NCI-H146 (cell line): ENCODE data around the gene COPG2.
"Not testable (repeated sequence)": the region's sequence is repeated elsewhere in the genome, so short reads cannot be mapped to it uniquely, and the experiment has no call there.

Experiments
- DNase-seq: peaks from one replicate; lab custom pipeline; 2025; lab: John Stamatoyannopoulos, UW

The COPG2 gene

GRCh38 chr7:130649004-130649790, 19.4 kb downstream of the COPG2 start:
- DNase-seq, result no peak

DNA sequence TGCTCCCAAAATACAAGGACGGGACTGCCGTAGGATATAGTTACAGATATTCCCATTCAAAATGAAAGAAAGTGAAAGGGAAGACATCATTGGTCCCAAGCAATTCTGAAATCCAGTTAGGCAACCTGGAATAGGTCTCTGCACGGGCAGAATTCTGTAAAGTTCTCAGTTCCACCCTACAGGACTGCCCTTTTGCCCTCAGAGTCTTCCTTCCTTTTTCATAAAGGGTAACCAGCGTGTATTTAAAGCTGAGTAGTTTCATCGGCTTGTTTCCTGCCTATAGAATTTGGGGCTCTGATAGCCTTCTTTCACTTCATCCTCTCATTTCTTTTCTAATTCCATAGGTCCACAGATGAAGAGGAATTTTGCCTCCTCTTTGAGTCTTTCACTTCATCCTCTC, 20.0 kb downstream of the COPG2 start:
- no peak for DNase-seq

DNA sequence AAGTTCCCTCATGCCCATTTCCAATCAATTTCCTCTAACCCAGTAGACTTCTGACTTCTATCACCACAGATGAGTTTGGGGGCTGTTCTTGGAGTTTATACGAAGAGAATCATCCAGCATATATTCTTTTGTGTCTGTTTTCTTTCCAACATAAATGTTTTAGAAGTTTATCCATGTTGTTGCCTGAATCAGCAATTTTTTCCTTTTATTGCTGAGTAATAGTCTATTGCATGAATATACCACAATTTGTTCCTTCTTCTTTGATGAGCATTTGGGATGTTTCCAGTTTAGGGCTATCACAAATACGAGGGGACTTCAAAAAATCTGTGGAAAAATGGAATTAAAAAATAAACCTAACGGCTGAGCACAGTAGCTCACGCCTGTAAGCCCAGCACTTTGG, 26.2 kb downstream of the COPG2 start:
- DNase-seq, result no peak

DNA sequence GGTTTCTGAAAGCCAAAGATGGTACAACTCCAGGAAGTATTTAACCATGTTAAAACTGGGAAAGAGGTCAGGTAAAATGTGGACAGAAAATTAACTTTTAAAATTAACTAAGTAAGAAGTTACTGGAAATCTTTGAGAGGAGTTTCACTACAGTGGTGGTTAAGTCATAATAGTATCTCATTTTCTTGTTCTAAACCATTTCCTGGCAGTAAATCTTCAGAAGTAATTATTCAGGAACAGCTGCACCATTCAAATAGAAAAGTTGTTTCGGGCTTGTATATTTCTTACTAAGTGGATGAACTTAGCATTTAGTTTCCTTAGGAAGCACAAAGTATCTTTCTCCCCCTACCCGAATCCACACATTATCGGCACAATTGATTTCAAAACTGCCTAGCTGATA, 27.1 kb downstream of the COPG2 start:
- no peak for DNase-seq

- DNase-seq, result no peak
Measured at GRCh38 chr7:130641040-130641439, 27.5 kb downstream of the COPG2 start.

DNA sequence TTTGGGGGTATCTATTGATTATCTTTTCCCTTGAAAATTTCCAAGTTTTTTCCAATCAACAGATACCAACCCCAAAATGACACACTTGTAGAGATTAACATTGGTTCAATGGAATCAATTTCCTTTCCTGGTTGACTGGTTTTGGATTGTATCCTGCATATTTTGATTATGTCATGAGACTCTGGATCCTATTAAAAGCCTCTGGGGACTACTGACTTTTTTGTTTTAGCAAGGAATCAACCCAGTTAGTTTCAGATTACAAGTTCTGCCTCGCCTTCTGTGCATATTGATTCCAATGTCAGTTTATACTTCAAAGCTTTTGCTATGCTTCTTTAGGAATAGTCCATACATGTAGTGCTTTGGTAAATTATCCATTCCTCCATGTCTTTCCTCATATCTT, 29.2 kb downstream of the COPG2 start:
- DNase-seq, result no peak

GRCh38 chr7:130632111-130632510, 36.4 kb downstream of the COPG2 start:
- no peak for DNase-seq

GRCh38 chr7:130628901-130629300, 39.6 kb downstream of the COPG2 start:
- DNase-seq, result no peak

- DNase-seq, result no peak
Measured at GRCh38 chr7:130627775-130628174, 40.8 kb downstream of the COPG2 start.

- no peak for DNase-seq
Measured at GRCh38 chr7:130622866-130623265, 45.7 kb downstream of the COPG2 start.

DNA sequence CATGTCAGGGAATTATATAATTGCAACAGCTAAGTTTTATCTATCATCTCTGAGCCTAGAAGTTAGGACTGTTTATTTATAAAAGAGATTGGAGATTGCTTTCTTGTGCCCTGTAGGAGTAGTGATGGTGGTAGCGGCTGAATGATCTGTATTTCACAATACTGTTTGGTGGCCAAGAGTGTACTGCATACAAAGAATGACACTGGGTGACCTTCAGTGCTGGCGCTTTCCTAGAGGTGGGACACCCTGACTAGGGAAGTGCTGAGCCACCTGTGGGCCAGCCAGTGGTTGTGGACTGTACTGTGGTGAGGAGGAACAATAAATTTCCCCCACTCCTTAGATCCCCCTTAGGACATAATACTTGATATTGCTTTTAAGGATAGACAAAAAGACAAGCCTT, 53.0 kb downstream of the COPG2 start:
- no peak for DNase-seq

GRCh38 chr7:130614449-130614848, 54.1 kb downstream of the COPG2 start:
- DNase-seq, result no peak

GRCh38 chr7:130611218-130611617, 57.3 kb downstream of the COPG2 start:
- no peak for DNase-seq

DNA sequence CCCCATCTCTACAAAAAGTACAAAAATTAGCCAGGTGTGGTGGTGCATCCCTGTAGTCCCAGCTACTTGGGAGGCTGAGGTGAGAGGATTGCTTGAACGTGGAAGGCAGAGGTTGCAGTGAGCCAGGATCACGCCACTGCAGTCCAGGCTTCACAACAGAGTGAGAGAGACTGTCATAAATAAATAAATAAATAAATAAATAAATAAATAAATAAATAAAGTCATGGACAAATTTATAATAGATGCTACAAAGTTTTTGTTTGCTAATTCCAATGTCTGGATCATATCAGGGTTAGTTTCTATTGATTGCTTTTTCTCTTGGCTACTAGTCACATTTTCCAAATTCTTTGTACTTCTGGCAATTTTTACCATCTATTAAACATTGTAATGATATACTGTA, 61.5 kb downstream of the COPG2 start:
- DNase-seq, result not testable (repeated sequence)

GRCh38 chr7:130606161-130606560, 62.4 kb downstream of the COPG2 start:
- DNase-seq, result no peak

- DNase-seq, result peak; percentile 73
Measured at GRCh38 chr7:130598056-130598455, 70.5 kb downstream of the COPG2 start.

GRCh38 chr7:130595986-130596385, 72.6 kb downstream of the COPG2 start:
- no peak for DNase-seq

DNA sequence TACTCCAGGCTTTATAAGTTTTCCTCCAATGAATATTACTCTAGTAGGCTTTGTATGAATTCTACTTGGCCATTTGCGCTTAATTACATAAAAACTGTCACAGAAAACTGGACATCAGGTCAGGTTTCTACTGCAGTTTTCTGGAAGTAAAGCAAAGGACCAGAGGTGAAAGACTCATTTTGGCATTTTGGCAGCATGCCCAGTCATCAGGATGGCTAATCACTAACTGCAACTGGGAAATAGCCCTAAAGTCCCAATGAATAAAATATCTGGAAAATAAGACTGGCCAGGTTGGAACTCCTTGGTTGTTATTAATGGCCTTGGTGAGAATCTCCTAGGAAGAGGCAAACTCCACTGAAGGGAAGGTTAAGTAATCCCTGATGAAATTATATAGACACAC, 75.5 kb downstream of the COPG2 start:
- DNase-seq, result peak; percentile 1

- not testable (repeated sequence) for DNase-seq
Measured at GRCh38 chr7:130591464-130591863, 77.1 kb downstream of the COPG2 start.

GRCh38 chr7:130585932-130586331, 82.6 kb downstream of the COPG2 start:
- not testable (repeated sequence) for DNase-seq

GRCh38 chr7:130575110-130575509, 93.4 kb downstream of the COPG2 start:
- DNase-seq, result not testable (repeated sequence)

DNA sequence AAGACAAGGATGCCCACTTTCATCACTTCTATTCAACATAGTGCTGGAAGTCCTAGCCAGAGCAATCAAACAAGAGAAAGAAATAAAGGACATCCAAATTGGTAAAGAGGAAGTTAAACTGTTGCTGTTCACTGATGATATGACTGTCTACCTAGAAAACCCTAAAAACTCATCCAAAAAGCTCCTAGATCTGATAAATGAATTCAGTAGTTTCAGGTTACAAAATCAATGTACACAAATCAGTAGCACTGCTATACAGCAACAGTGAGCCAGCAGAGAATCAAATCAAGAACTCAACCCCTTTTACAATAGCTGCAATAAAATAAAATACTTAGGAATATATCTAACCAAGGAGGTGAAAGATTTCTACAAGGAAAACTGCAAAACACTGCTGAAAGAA, 98.4 kb downstream of the COPG2 start:
- not testable (repeated sequence) for DNase-seq

- DNase-seq, result no peak
Measured at GRCh38 chr7:130566898-130567280, 101.7 kb downstream of the COPG2 start.
